K562 (cell line): ENCODE measurements around the gene CREB3L2. TPM values are rescaled to one million over a fixed set of nuclear protein-coding genes. Genes with fewer than 3 reads are reported as not detected.

Source experiments
- ATAC-seq: fragments of 200-7000 bp; cut with Tn5 transposase; 3 replicates; pipeline ENCODE4 v1.9.1; 2020; ENCODE audit warnings: moderate library complexity
- BruUV-seq: library from RNA; stranded (reverse); fragments of 400-500 nt; replicated peaks from 2 replicates; lab custom pipeline; 2021; lab: Mats Ljungman, UMichigan
- CTCF ChIA-PET: fragments of 300-600 bp; formaldehyde crosslinking; extraction: SDS; loops from one replicate; lab custom pipeline; 2021; ENCODE audit warnings: low intra/inter-chr PET ratio; lab: Yijun Ruan, JAX
- POLR2A ChIA-PET: fragments of 300-600, 350-650 bp; sonication (Branson Sonifier 250); formaldehyde crosslinking; extraction: SDS; loops from one replicate; lab custom pipeline; 2021; ENCODE audit warnings: antibody characterized with exemption, inconsistent platforms; lab: Yijun Ruan, JAX
- DNase-seq, 4 experiments: peaks; one replicate each; pipeline versions ENCODE4 v3.0.0 to v3.0.0-alpha.2; 2011 to 2018; ENCODE audit warnings: low spot score in 3 of 4, mixed read lengths in 3 of 4; ENCODE audit errors: extremely low read depth in 1 of 4
- FAIRE-seq: peaks from 2 replicates; lab custom pipeline; 2011; peaks lifted over from hg19 to GRCh38; lab: Jason Lieb, UNC
- H2AFZ ChIP-seq: 2 replicates; pipeline ENCODE4 v1.6.0; 2011; ENCODE audit warnings: low read depth, low read length, control low read depth, inconsistent platforms
- H3K27ac ChIP-seq: fragments of 200-600 bp; 3 replicates; pipeline ENCODE4 v1.8.0; 2011; ENCODE audit warnings: low read depth, mild to moderate bottlenecking, control low read depth, inconsistent platforms, low read length, moderate library complexity, mixed read lengths; ENCODE audit errors: extremely low read depth
- H3K27me3 ChIP-seq, 2 experiments: fragments of 300-600 bp in 1 of 2; 2 replicates in 1 of 2; 3 replicates in 1 of 2; pipeline versions ENCODE4 v1.6.0 to v1.8.0; 2011; ENCODE audit warnings: inconsistent platforms in 2 of 2, low read length in 2 of 2, mild to moderate bottlenecking in 1 of 2, mixed read lengths in 1 of 2, moderate library complexity in 1 of 2; ENCODE audit not compliant: control insufficient read depth in 2 of 2, insufficient read depth in 2 of 2
- H3K36me3 ChIP-seq: fragments of 300-600 bp; 3 replicates; pipeline ENCODE4 v1.8.0; 2011; ENCODE audit warnings: mild to moderate bottlenecking, low read length, inconsistent platforms; ENCODE audit not compliant: control insufficient read depth, insufficient read depth
- H3K4me1 ChIP-seq, 2 experiments: fragments of 200-600 bp in 1 of 2; replicated peaks in 1 of 2; 2 replicates in 1 of 2; 3 replicates in 1 of 2; pipeline versions ENCODE4 v1.5.1 to v1.8.0; 2011; ENCODE audit warnings: inconsistent platforms in 2 of 2, low read length in 2 of 2, mild to moderate bottlenecking in 1 of 2, mixed read lengths in 1 of 2, moderate library complexity in 1 of 2; ENCODE audit not compliant: control insufficient read depth in 2 of 2, insufficient read depth in 2 of 2
- H3K4me2 ChIP-seq: 2 replicates; pipeline ENCODE4 v1.6.1; 2011; ENCODE audit warnings: low read length, control low read depth, inconsistent platforms, mixed read lengths; ENCODE audit not compliant: insufficient read depth
- H3K4me3 ChIP-seq: fragments of 200-600 bp; sonication (generic), shearing (Covaris generic); 2 replicates; pipeline ENCODE4 v1.5.1; 2016; ENCODE audit warnings: control low read depth, inconsistent platforms
- H3K79me2 ChIP-seq: fragments of 200-600 bp; 3 replicates; pipeline ENCODE4 v1.8.0; 2011; ENCODE audit warnings: low read length, inconsistent platforms; ENCODE audit not compliant: control insufficient read depth, insufficient read depth
- H3K9ac ChIP-seq, 2 experiments: 2 replicates each; pipeline versions ENCODE4 v1.6.0 to v1.6.1; 2011; ENCODE audit warnings: low read depth in 2 of 2, low read length in 2 of 2, control low read depth in 1 of 2, inconsistent platforms in 1 of 2, mild to moderate bottlenecking in 1 of 2, mixed read lengths in 1 of 2; ENCODE audit not compliant: insufficient read depth in 1 of 2
- H3K9me1 ChIP-seq: one replicate; pipeline ENCODE4 v1.6.0; 2011; ENCODE audit warnings: inconsistent platforms, mild to moderate bottlenecking, low read length, moderate library complexity; ENCODE audit not compliant: control insufficient read depth, insufficient read depth
- H3K9me3 ChIP-seq: replicated peaks from 2 replicates; pipeline ENCODE4 v1.5.1; 2011; ENCODE audit warnings: low read depth, low read length, inconsistent platforms; ENCODE audit not compliant: control insufficient read depth, insufficient read depth
- H4K20me1 ChIP-seq: replicated peaks from 2 replicates; pipeline ENCODE4 v1.6.1; 2011; ENCODE audit warnings: low read length, inconsistent platforms, mixed read lengths; ENCODE audit not compliant: control insufficient read depth, insufficient read depth
- AFF1 ChIP-seq, 2 experiments: fragments of 450-650 bp; IDR thresholded peaks; 2 replicates each; pipeline ENCODE4 v1.6.1; 2018; ENCODE audit warnings: mild to moderate bottlenecking in 2 of 2, low read depth in 1 of 2; ENCODE audit not compliant: partially characterized antibody in 2 of 2
- HIVEP1 ChIP-seq: fragments of 250-450 bp; sonication (Bioruptor Pico); IDR thresholded peaks from 2 replicates; pipeline ENCODE4 v1.4.0; 2020; ENCODE audit warnings: mild to moderate bottlenecking
- LCOR ChIP-seq: sonication (generic); formaldehyde crosslinking; IDR thresholded peaks from 2 replicates; pipeline ENCODE4 v1.8.0; 2022; ENCODE audit warnings: mild to moderate bottlenecking, missing genetic modification reagents
- NFE2 ChIP-seq: IDR thresholded peaks from 2 replicates; pipeline ENCODE4 v1.6.1; 2014; ENCODE audit warnings: antibody characterized with exemption, low read depth
- RAD21 ChIP-seq, 2 experiments: fragments of 250-450 bp in 1 of 2; fragments of 450-650 bp in 1 of 2; sonication (Bioruptor Pico) in 1 of 2; formaldehyde crosslinking in 1 of 2; IDR thresholded peaks in 1 of 2; conservative IDR thresholded peaks in 1 of 2; 2 replicates each; pipeline versions ENCODE4 v1.4.0 to v1.8.0; 2020 to 2022; ENCODE audit warnings: mild to moderate bottlenecking in 2 of 2, moderate library complexity in 1 of 2
- SAFB ChIP-seq: fragments of 200-400 bp; formaldehyde crosslinking; IDR thresholded peaks from 2 replicates; pipeline ENCODE4 v1.6.1; 2017; ENCODE audit warnings: low read depth, low read length, borderline replicate concordance
- SIN3A ChIP-seq, 2 experiments: fragments of 150-350 bp in 1 of 2; IDR thresholded peaks; 2 replicates each; pipeline ENCODE4 v1.6.1; 2011 to 2016; ENCODE audit warnings: borderline replicate concordance in 2 of 2, low read depth in 2 of 2, low read length in 2 of 2, mild to moderate bottlenecking in 2 of 2, moderate library complexity in 2 of 2; ENCODE audit not compliant: control insufficient read depth in 1 of 2
- SRSF1 ChIP-seq: fragments of 200-400 bp; formaldehyde crosslinking; IDR thresholded peaks from 2 replicates; pipeline ENCODE4 v1.6.1; 2017; ENCODE audit warnings: mild to moderate bottlenecking, low read depth, low read length, moderate library complexity
- USF1 ChIP-seq: sonication (generic); formaldehyde crosslinking; IDR thresholded peaks from 2 replicates; pipeline ENCODE4 v1.9.0; 2022; ENCODE audit warnings: mild to moderate bottlenecking, missing genetic modification reagents
- ZNF507 ChIP-seq: conservative IDR thresholded peaks from 2 replicates; pipeline ENCODE4 v1.6.1; 2017; ENCODE audit warnings: missing genetic modification characterization, missing compliant biosample characterization
- ZNF57 ChIP-seq: fragments of 450-650 bp; formaldehyde crosslinking; IDR thresholded peaks from 2 replicates; pipeline ENCODE4 v1.4.0; 2020; ENCODE audit warnings: mild to moderate bottlenecking, moderate library complexity
- ZNF655 ChIP-seq: fragments of 250-450 bp; sonication (Bioruptor Pico); IDR thresholded peaks from 2 replicates; pipeline ENCODE4 v1.5.0; 2021
- in situ Hi-C: fragments of 300-500 bp; cut with MboI; formaldehyde crosslinking; loops from 4 replicates; pipeline ENCODE4 v1.15.0; 2018; ENCODE audit warnings: inconsistent platforms, mixed read lengths
- intact Hi-C: fragments of 100-400 bp; cut with micrococcal nuclease; formaldehyde crosslinking; loops from 2 replicates; pipeline ENCODE4 v1.14.2; 2022
- polyA plus RNA-seq, 8 experiments: library from polyadenylated mRNA; depleted of rRNA in 4 of 8; stranded (reverse) in 5 of 8; unstranded in 3 of 8; fragments of >200 nt; fragmentation: Nextera tagmentation in 2 of 8; fragmentation: Illumina TruSeq in 1 of 8; extraction: Ambion mirVana in 2 of 8; extraction: Trizol in 1 of 8; gene quantifications; 2 replicates each; pipeline versions ENCODE4 v1.2.1 to v1.2.3, GENCODE V29; 2011 to 2014; ENCODE audit warnings: inconsistent platforms in 1 of 8, missing spikeins in 1 of 8
- total RNA-seq, 7 experiments: library from RNA; depleted of rRNA in 6 of 7; stranded (reverse); fragments of >200 nt in 6 of 7; fragmentation: Illumina TruSeq in 2 of 7; extraction: Trizol in 2 of 7; gene quantifications; 2 replicates each; pipeline versions ENCODE4 v1.2.1 to v1.2.3, GENCODE V29; 2011 to 2021; ENCODE audit warnings: low replicate concordance in 1 of 7
- TF ChIP-seq, protein P1 (sequence below): fragments of 250-450 bp; sonication (Bioruptor Pico); IDR thresholded peaks from 2 replicates; pipeline ENCODE4 v1.8.0; 2021; ENCODE audit warnings: mild to moderate bottlenecking, moderate library complexity
- TF ChIP-seq, protein P2 (sequence below): fragments of 450-650 bp; IDR thresholded peaks from 2 replicates; pipeline ENCODE4 v1.6.1; 2016

Gene CREB3L2
- total and polyA plus RNA-seq, 9 of the 15 experiments (the other 6 are each of a cell fraction or from before 2014, with no cell fraction given), result 7.1 to 45.6 (median 15.8) TPM

DNA sequence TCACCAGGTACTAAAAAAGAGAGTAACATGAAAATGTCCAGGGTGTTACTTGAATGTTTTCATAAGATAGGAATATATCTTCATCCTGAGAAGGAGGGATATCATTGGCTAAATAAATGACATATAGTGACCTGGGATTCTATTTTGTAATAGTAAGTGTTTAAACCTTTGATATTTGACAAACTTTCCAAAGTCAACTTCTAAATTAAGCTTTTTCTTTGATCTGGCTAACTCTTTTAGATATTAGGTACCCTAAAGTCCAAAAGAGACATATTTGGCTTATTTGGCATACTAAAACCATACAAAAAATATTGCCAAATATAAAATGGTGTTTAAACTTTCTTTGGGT lies 22.4 kb upstream of the CREB3L2 start:
- Histone ChIP-seq H3K9ac (no peak overlapping the region), H3K4me2 (no peak overlapping the region), H3K4me1 (no peaks in the 10 kb centered on the region; a peak in 1 of 5 replicates), H3K9me1 (no peaks in the 10 kb centered on the region), H3K79me2 (no peaks in the 10 kb centered on the region), H3K27me3 (peaks cover 0 to 4% of the 10 kb centered on the region in 2 experiments; a peak in 3 of 5 replicates), H3K9me3 (no peaks in the 10 kb centered on the region), H4K20me1 (no peaks in the 10 kb centered on the region), H2AFZ (no peak overlapping the region), H3K36me3 (no peaks in the 10 kb centered on the region), H3K4me3 (no peak overlapping the region), H3K27ac (no peak overlapping the region)
- CTCF ChIA-PET, result no interaction called here
- no peak for DNase-seq
- no peak for FAIRE-seq
- intact Hi-C loops, result no loop called here
- POLR2A ChIA-PET, result interaction anchor here (1.0 kb wide), 1 partner anchor 11 kb away, joined by 4 read pairs; no protein-coding TSS in a partner anchor
- BruUV-seq, result no TSS peak
- no peak for ATAC-seq
- in situ Hi-C loops, result no loop called here
- TF ChIP-seq AFF1 (IDR thresholded peaks at IDR 0.05; ENCODE audit: low read depth in 1 of 2, partially characterized antibody in 2 of 2), result no peak
- TF ChIP-seq NFE2, result no peak
- no peak for TF ChIP-seq HIVEP1 (CRISPR knock-in tag)
- TF ChIP-seq ZNF655 (CRISPR knock-in tag), result no peak
- no peak for TF ChIP-seq ZNF507 (tag)
- TF ChIP-seq, protein P1, sequence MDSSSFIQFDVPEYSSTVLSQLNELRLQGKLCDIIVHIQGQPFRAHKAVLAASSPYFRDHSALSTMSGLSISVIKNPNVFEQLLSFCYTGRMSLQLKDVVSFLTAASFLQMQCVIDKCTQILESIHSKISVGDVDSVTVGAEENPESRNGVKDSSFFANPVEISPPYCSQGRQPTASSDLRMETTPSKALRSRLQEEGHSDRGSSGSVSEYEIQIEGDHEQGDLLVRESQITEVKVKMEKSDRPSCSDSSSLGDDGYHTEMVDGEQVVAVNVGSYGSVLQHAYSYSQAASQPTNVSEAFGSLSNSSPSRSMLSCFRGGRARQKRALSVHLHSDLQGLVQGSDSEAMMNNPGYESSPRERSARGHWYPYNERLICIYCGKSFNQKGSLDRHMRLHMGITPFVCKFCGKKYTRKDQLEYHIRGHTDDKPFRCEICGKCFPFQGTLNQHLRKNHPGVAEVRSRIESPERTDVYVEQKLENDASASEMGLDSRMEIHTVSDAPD (CRISPR knock-in tag), result no peak
- TF ChIP-seq SRSF1, result no peak
- TF ChIP-seq USF1 (CRISPR knock-in tag), result no peak
- TF ChIP-seq SAFB, result no peak
- TF ChIP-seq LCOR (CRISPR knock-in tag), result no peak
- TF ChIP-seq SIN3A (IDR thresholded peaks at IDR 0.05; ENCODE audit: borderline replicate concordance in 2 of 2, control insufficient read depth in 1 of 2, low read depth in 2 of 2, low read length in 2 of 2), result no peak
- TF ChIP-seq, protein P2, sequence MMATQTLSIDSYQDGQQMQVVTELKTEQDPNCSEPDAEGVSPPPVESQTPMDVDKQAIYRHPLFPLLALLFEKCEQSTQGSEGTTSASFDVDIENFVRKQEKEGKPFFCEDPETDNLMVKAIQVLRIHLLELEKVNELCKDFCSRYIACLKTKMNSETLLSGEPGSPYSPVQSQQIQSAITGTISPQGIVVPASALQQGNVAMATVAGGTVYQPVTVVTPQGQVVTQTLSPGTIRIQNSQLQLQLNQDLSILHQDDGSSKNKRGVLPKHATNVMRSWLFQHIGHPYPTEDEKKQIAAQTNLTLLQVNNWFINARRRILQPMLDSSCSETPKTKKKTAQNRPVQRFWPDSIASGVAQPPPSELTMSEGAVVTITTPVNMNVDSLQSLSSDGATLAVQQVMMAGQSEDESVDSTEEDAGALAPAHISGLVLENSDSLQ, result no peak
- TF ChIP-seq ZNF57 (CRISPR knock-in tag), result no peak
- TF ChIP-seq RAD21 (CRISPR knock-in tag; conservative IDR thresholded peaks at IDR 0.05 in 1 of 2, IDR thresholded peaks at IDR 0.05 in 1 of 2), result no peak
